HepG2 (cell line): ENCODE measurements around the gene DGKD. TPM values are rescaled to one million over a fixed set of nuclear protein-coding genes. Genes with fewer than 3 reads are reported as not detected.

Source experiments
- ATAC-seq: fragments of 200-7000 bp; cut with Tn5 transposase; 3 replicates; pipeline ENCODE4 v1.9.1; 2020; ENCODE audit warnings: mild to moderate bottlenecking, moderate library complexity
- BruUV-seq: library from RNA; stranded (reverse); fragments of 400-500 nt; replicated peaks from 2 replicates; lab custom pipeline; 2021; lab: Mats Ljungman, UMichigan
- CTCF ChIA-PET: fragments of 300-600 bp; formaldehyde crosslinking; extraction: SDS; loops from one replicate; lab custom pipeline; 2021; ENCODE audit warnings: low total read pairs, inconsistent platforms, low intra/inter-chr PET ratio; lab: Yijun Ruan, JAX
- POLR2A ChIA-PET: fragments of 350-600 bp; sonication (Branson Sonifier 250); formaldehyde crosslinking; loops from one replicate; lab custom pipeline; 2020; ENCODE audit warnings: antibody characterized with exemption, inconsistent platforms; lab: Yijun Ruan, JAX
- DNase-seq: peaks from one replicate; pipeline ENCODE4 v3.0.0-alpha.2; 2015; ENCODE audit warnings: low spot score
- FAIRE-seq: peaks from 3 replicates; lab custom pipeline; 2011; peaks lifted over from hg19 to GRCh38; lab: Jason Lieb, UNC
- H2AFZ ChIP-seq: one replicate; pipeline ENCODE4 v1.6.1; 2011; ENCODE audit warnings: low read length, inconsistent platforms
- H3K27ac ChIP-seq: fragments of 300-600 bp; 3 replicates; pipeline ENCODE4 v1.8.0; 2011; ENCODE audit warnings: mixed run types, mild to moderate bottlenecking, mixed read lengths, low read length, inconsistent platforms; ENCODE audit not compliant: insufficient read depth; ENCODE audit errors: extremely low read length
- H3K27me3 ChIP-seq, 2 experiments: fragments of 200-600 bp in 1 of 2; 2 replicates in 1 of 2; 3 replicates in 1 of 2; pipeline versions ENCODE4 v1.6.0 to v1.8.0; 2011; ENCODE audit warnings: low read length in 2 of 2, mild to moderate bottlenecking in 2 of 2, moderate library complexity in 2 of 2, inconsistent platforms in 1 of 2; ENCODE audit not compliant: insufficient read depth in 2 of 2, control insufficient read depth in 1 of 2
- H3K36me3 ChIP-seq, 2 experiments: fragments of 200-600 bp in 1 of 2; replicated peaks in 1 of 2; 2 replicates in 1 of 2; 3 replicates in 1 of 2; pipeline versions ENCODE4 v1.5.1 to v1.8.0; 2011; ENCODE audit warnings: low read length in 2 of 2, inconsistent platforms in 1 of 2; ENCODE audit not compliant: insufficient read depth in 2 of 2, control insufficient read depth in 1 of 2
- H3K4me1 ChIP-seq: 2 replicates; pipeline ENCODE4 v1.5.1; 2012; ENCODE audit warnings: low read length, inconsistent platforms; ENCODE audit not compliant: insufficient read depth
- H3K4me2 ChIP-seq: 2 replicates; pipeline ENCODE4 v1.6.0; 2011; ENCODE audit warnings: low read depth, low read length, inconsistent platforms
- H3K4me3 ChIP-seq, 3 experiments: fragments of 200-600 bp in 1 of 3; sonication (generic), shearing (Covaris generic) in 1 of 3; replicated peaks in 1 of 3; 2 replicates each; pipeline ENCODE4 v1.5.1; 2011 to 2016; ENCODE audit warnings: low read length in 3 of 3, inconsistent platforms in 2 of 3, low read depth in 2 of 3, mild to moderate bottlenecking in 2 of 3, control low read depth in 1 of 3, mixed read lengths in 1 of 3; ENCODE audit not compliant: insufficient read depth in 1 of 3
- H3K79me2 ChIP-seq: one replicate; pipeline ENCODE4 v1.6.1; 2011; ENCODE audit warnings: low read length, inconsistent platforms; ENCODE audit not compliant: insufficient read depth
- H3K9ac ChIP-seq: 2 replicates; pipeline ENCODE4 v1.6.0; 2011; ENCODE audit warnings: mild to moderate bottlenecking, low read depth, low read length, inconsistent platforms; ENCODE audit not compliant: insufficient read depth
- H3K9me3 ChIP-seq: 2 replicates; pipeline ENCODE4 v1.5.1; 2012; ENCODE audit warnings: mild to moderate bottlenecking, low read length
- H4K20me1 ChIP-seq: 2 replicates; pipeline ENCODE4 v1.6.0; 2011; ENCODE audit warnings: inconsistent platforms, mild to moderate bottlenecking, low read length, moderate library complexity; ENCODE audit not compliant: insufficient read depth
- DMAP1 ChIP-seq: IDR thresholded peaks from 2 replicates; pipeline ENCODE4 v1.6.1; 2016
- PAXIP1 ChIP-seq: sonication (generic); formaldehyde crosslinking; conservative IDR thresholded peaks from 2 replicates; pipeline ENCODE4 v1.4.0; 2020; ENCODE audit warnings: mild to moderate bottlenecking, missing genetic modification reagents, moderate library complexity
- RFX5 ChIP-seq: IDR thresholded peaks from 2 replicates; pipeline ENCODE4 v1.6.1; 2011; ENCODE audit warnings: low read depth, low read length, improper control_type of control experiment
- SKIL ChIP-seq: sonication (generic); formaldehyde crosslinking; IDR thresholded peaks from 2 replicates; pipeline ENCODE4 v1.8.0; 2022; ENCODE audit warnings: missing genetic modification reagents, mild to moderate bottlenecking, moderate library complexity, borderline replicate concordance
- TCF7L2 ChIP-seq: IDR thresholded peaks from 2 replicates; pipeline ENCODE4 v1.6.1; 2011; ENCODE audit warnings: mild to moderate bottlenecking, low read depth, low read length, moderate library complexity
- ZNF615 ChIP-seq: sonication (generic); formaldehyde crosslinking; IDR thresholded peaks from 2 replicates; pipeline ENCODE4 v1.5.0; 2020; ENCODE audit warnings: mild to moderate bottlenecking, missing genetic modification reagents, borderline replicate concordance
- ZNF652 ChIP-seq: IDR thresholded peaks from 2 replicates; pipeline ENCODE4 v1.6.1; 2016; ENCODE audit warnings: low read depth, borderline replicate concordance
- ZNF674 ChIP-seq: sonication (generic); formaldehyde crosslinking; IDR thresholded peaks from 2 replicates; pipeline ENCODE4 v1.5.0; 2020; ENCODE audit warnings: low read depth, mild to moderate bottlenecking, missing genetic modification reagents
- ZNF766 ChIP-seq: sonication (generic); formaldehyde crosslinking; IDR thresholded peaks from 2 replicates; pipeline ENCODE4 v1.5.0; 2020; ENCODE audit warnings: missing genetic modification reagents, borderline replicate concordance
- WGBS: methylation state at CpG from one replicate; pipeline ENCODE4 v1.1.6; 2017; ENCODE audit warnings: low lambda C conversion rate; 5-methylcytosine and 5-hydroxymethylcytosine counted together
- in situ Hi-C: cut with HindIII; loops from 2 replicates; pipeline ENCODE4 v1.10.0; 2017; ENCODE audit warnings: low pct_unique_long_range_greater_than_20kb; ENCODE audit not compliant: extremely low pct_ligation_motif_present
- intact Hi-C: fragments of 100-400 bp; cut with micrococcal nuclease; formaldehyde crosslinking; loops from one replicate; pipeline ENCODE4 v1.10.0; 2022; ENCODE audit not compliant: unreplicated experiment
- polyA plus RNA-seq, 8 experiments: library from polyadenylated mRNA; depleted of rRNA in 3 of 8; stranded (reverse) in 7 of 8; unstranded in 1 of 8; fragments of >200 nt; fragmentation: Illumina TruSeq in 4 of 8; extraction: Trizol in 4 of 8; gene quantifications; 2 replicates each; pipeline versions ENCODE4 v1.2.1 to v1.2.3, GENCODE V29; 2011 to 2016; ENCODE audit warnings: low read depth in 4 of 8, missing spikeins in 1 of 8, mixed read lengths in 1 of 8; ENCODE audit not compliant: insufficient read depth in 1 of 8
- total RNA-seq, 5 experiments: library from RNA; depleted of rRNA; stranded (reverse); fragments of >200 nt; fragmentation: Illumina TruSeq; extraction: Trizol; gene quantifications; 2 replicates each; pipeline ENCODE4 v1.2.3, GENCODE V29; 2016; ENCODE audit warnings: low read depth in 1 of 5
- TF ChIP-seq, protein P1 (sequence below): sonication (generic); formaldehyde crosslinking; IDR thresholded peaks from 2 replicates; pipeline ENCODE4 v1.4.0; 2020; ENCODE audit warnings: mild to moderate bottlenecking, missing genetic modification reagents

DGKD gene
- total and polyA plus RNA-seq, 2 of the 13 experiments (the other 11 are each of a cell fraction or from before 2014, with no cell fraction given) = 24.5 to 33.2 TPM

DNA sequence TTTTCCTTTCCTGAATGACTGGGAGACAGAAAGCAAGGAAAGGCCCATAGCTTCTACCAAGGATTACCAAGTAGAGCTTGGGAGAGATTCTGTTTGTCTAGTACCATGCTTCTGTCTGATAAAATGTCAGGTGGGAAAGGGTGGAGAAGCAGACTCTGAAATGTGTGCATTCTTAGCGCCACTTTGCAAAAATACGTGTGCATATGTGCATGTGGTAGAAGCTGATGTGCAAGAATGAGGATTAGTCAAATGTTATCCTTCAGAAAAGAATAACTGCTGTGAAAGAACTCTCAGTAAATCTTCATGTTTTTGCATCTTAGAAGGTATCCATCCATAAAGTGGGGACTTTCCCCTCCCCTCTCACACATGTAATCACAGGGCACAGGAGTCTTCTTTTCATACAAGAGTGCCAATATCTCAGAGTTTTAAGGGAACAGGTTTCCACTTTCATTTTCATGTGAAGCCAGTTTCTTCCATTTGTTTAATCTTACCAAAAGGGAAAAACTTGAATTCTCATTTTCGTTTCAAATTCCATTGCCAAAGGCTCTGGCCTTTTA, 15.4 kb upstream of the DGKD start:
- H4K20me1 ChIP-seq = no peaks in the 10 kb centered on the region
- H3K36me3 ChIP-seq = no peaks in the 10 kb centered on the region
- ATAC-seq (no peak), DNase-seq (no peak), FAIRE-seq (no peak)
- H2AFZ ChIP-seq = no peak overlapping the region
- H3K9ac ChIP-seq = no peak overlapping the region
- no peaks in the 10 kb centered on the region for H3K9me3 ChIP-seq
- WGBS = 53% methylated on average over 3 of the region's 3 CpGs
- H3K27ac ChIP-seq = no peak overlapping the region
- TF ChIP-seq, protein P1, sequence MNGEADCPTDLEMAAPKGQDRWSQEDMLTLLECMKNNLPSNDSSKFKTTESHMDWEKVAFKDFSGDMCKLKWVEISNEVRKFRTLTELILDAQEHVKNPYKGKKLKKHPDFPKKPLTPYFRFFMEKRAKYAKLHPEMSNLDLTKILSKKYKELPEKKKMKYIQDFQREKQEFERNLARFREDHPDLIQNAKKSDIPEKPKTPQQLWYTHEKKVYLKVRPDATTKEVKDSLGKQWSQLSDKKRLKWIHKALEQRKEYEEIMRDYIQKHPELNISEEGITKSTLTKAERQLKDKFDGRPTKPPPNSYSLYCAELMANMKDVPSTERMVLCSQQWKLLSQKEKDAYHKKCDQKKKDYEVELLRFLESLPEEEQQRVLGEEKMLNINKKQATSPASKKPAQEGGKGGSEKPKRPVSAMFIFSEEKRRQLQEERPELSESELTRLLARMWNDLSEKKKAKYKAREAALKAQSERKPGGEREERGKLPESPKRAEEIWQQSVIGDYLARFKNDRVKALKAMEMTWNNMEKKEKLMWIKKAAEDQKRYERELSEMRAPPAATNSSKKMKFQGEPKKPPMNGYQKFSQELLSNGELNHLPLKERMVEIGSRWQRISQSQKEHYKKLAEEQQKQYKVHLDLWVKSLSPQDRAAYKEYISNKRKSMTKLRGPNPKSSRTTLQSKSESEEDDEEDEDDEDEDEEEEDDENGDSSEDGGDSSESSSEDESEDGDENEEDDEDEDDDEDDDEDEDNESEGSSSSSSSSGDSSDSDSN (CRISPR knock-in tag) = no peak
- no peak for TF ChIP-seq ZNF766 (CRISPR knock-in tag)
- no peak for TF ChIP-seq ZNF674 (CRISPR knock-in tag)
- no peak for TF ChIP-seq PAXIP1 (CRISPR knock-in tag)
- TF ChIP-seq ZNF615 (CRISPR knock-in tag) = no peak
- no peak for TF ChIP-seq RFX5
- no peak for TF ChIP-seq SKIL (CRISPR knock-in tag)
- TF ChIP-seq ZNF652 = no peak
- no peak for TF ChIP-seq TCF7L2
- TF ChIP-seq DMAP1 (CRISPR knock-in tag) = no peak
- H3K27me3 ChIP-seq = peaks cover 0 to 4% of the 10 kb centered on the region in 2 experiments; a peak in 2 of 5 replicates
- intact Hi-C loops (no loop called here), in situ Hi-C loops (no loop called here)
- BruUV-seq = no TSS peak
- H3K4me2 ChIP-seq = no peak overlapping the region
- no peak overlapping the region for H3K4me3 ChIP-seq
- H3K4me1 ChIP-seq = peaks cover 37% of the 10 kb centered on the region
- POLR2A ChIA-PET = no interaction called here
- H3K79me2 ChIP-seq = no peaks in the 10 kb centered on the region
- CTCF ChIA-PET = no interaction called here
